GM19239 (cell line): ENCODE data around the gene HOTAIR.
A peak's percentile ranks its signal among the peaks of the same experiment; 100 is the strongest.

Experiments used
- DNase-seq: peaks from one replicate; pipeline ENCODE4 v3.0.0; 2011; ENCODE audit warnings: low spot score; ENCODE audit not compliant: insufficient read length
- FAIRE-seq: peaks from 2 replicates; lab custom pipeline; 2011; peaks lifted over from hg19 to GRCh38; lab: Jason Lieb, UNC

Gene HOTAIR

DNA sequence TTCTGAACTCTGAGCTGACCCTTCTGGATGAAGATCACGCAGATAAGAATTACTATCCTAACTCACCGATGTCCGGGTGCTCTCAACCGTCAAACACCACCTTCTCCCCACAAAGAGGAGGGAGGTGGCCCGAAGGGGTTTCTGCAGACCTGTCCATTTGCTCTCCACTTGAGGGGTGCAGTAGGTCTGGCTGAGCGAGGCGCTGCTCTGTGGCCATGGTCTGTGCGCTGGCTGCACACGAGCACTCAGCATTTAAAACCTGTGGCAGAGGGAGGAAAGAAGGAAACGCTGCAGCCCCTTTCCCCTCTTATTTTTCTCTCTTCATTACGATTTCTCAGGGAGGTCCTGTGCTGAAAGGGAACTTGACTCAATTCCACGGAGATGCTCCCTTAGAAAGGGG, 37.7 kb downstream of the HOTAIR start:
- no peak for DNase-seq
- FAIRE-seq: no peak

GRCh38 chr12:53935383-53936341, 39.1 kb downstream of the HOTAIR start:
- no peak for FAIRE-seq
- DNase-seq: no peak

GRCh38 chr12:53932915-53933314, 41.8 kb downstream of the HOTAIR start:
- no peak for DNase-seq
- FAIRE-seq: no peak

- peak; percentile 11 for FAIRE-seq
- DNase-seq: no peak
Measured at GRCh38 chr12:53931844-53932581, 42.7 kb downstream of the HOTAIR start.

DNA sequence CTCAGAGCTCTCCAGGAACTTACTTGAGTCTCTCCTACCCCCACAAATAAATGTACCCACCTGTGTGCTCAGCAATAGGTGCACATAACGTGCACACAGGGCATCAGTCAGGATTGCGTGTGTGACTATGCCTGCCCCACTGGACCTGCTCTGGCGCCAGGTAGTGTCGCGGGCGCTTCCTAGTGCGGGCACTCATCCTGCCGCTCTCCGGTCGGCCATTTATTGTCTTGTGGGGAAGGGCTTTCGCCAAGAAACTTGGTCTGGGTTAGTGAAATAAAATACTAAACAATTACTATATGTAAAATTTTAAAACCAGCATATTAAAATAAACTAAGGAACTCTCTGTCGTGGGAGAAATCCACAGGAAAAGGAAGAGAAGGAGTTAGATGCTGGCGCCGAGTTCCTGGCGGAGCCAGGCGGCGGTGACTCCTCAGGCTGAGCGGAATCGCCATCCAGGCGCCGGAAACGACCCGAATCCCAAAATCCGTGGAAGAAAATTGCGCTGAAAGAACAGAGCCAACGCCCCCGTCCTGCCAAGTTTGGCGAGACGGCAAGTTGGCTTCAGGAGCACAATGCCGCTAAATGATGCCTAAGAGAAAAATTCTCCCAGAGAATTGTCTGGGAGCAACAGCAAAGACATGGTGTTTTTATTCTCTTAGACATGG, 44.0 kb downstream of the HOTAIR start:
- DNase-seq (no peak), FAIRE-seq (no peak)

DNA sequence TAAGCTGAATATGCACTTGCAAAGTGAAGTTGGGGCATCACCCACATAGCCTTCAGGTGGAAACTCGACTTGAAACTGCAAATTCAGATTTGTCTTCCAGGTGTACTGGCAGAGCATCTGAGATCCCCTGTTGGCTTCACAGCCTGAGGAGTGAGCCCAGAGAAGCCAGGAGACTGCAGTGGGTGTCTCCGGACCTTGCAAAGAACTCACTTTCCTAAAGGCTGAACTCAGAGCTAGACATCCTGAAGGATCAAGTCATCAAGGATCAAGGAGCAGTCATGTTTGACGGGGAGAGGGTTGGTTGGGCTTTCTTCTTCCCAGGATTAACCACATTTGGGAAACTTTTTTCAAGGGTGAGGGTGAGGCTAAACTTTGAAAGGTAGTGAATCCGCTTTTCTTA, 45.2 kb downstream of the HOTAIR start:
- no peak for FAIRE-seq
- DNase-seq: no peak

GRCh38 chr12:53928054-53928835, 46.5 kb downstream of the HOTAIR start:
- FAIRE-seq (no peak), DNase-seq (no peak)

GRCh38 chr12:53927220-53928029, 47.3 kb downstream of the HOTAIR start:
- DNase-seq (no peak), FAIRE-seq (no peak)

- FAIRE-seq (no peak), DNase-seq (no peak)
Measured at GRCh38 chr12:53924521-53925405, 50.0 kb downstream of the HOTAIR start.

DNA sequence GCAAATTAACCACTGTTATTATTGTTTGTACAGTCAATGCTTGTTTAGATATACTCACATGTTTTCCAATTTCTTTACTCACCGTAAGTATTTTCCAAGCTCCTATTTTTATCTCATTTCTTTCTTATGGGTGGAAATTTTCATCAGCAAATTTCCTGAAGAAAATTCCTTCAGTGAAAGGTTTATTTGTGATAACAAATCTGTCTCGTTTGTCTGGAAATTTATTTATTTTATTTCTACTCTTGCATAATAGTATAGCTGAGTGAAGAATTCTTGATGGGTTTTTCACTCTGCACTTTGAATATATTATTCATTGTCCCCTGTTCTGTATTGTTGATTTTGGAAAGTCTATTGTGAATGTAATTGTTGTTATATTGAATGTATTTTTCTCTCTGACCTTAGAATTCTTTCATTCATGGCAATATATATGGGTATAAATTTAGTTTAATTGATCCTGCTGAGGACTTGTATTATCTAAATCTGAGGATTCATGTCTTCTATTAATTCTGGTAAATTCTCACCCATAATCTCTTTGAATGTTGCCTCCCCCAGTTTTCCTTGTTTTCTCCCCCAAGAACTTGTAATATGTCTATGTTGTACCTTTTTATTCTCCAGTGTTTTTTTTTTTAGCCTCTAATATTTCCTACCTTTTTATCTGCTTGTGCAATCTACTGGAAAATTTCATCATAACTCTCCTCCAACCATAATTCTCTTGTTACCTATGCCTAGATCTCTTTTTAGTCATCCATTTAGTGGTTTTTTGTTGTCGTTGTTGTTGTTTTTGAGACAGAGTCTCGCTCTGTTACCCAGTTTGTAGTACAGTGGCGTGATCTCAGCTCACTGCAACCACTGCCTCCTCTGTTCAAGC, 57.7 kb downstream of the HOTAIR start:
- no peak for FAIRE-seq
- no peak for DNase-seq
